NCI-H345 (cell line): ENCODE results near the gene SAP25.
"Not testable (repeated sequence)": the region's sequence is repeated elsewhere in the genome, so short reads cannot be mapped to it uniquely, and the experiment has no call there.

ENCODE experiments used
- DNase-seq: peaks from one replicate; lab custom pipeline; 2025; lab: John Stamatoyannopoulos, UW

Gene SAP25

GRCh38 chr7:100575746-100576383, 2.2 kb upstream of the SAP25 start:
- DNase-seq: no peak

DNA sequence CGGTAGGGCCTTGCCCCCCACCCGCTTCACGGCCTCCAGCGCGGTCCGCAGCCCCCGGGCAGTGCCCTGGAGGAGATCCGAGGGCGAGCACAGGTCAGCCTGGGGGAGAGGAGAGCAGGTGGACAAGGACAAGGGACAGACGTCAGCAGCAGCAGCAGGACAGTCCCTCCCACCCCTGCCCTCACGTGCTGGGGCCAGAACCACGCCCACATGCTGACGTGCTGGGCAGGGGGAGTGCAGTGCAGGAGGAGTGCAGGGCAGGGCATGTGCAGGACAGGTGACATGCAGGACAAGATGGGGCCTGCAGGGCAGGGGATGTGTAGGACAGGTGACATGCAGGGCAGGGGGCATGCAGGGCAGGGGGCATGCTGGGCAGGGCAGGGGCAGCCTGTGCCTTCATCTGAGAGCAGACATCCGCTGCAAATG, 1.5 kb upstream of the SAP25 start:
- DNase-seq: no peak

DNA sequence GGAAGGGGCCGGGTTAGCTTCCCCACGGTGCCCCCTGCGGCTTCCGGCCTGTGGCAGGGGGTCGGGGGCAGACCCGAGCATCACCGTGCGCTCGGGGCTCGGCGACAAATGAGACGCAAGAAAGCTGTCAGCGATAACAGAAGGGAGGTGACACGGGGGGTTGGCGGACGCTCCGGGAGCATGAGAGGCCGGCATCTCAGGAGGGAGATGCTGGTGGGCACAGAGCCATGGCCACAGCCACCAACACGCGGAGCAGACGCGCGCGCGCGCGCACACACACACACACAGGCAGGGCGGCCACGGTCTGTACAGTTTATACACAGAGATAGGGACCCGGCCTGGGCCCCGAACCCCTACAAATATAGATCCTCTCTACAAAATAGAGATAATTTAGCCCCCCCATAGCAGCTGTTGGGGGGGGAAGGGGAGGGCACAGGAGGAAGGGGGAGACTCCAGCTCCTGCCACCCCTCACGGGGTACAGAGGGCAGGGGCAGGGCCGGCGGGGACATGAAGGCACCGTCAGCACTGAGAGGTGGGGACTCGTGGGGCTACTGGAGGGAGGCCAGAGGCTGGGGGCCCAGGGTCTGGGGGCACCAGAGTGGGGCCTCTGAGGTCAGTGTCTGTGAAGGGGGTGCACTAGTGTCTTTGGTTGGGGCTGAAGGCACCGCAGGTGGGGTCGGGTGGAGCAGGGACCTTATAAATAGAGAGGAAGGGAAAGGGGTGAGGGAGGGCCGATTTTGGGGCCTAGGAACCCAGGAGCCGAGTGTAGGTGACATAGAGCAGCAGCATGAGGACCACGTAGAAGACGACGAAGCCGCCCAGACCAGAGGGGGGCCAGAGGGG, 884 bp upstream of the SAP25 start:
- DNase-seq: no peak

GRCh38 chr7:100572949-100573675, 588 bp downstream of the SAP25 start:
- no peak for DNase-seq

- DNase-seq: no peak
Observed at GRCh38 chr7:100572281-100572948, 1.3 kb downstream of the SAP25 start.

DNA sequence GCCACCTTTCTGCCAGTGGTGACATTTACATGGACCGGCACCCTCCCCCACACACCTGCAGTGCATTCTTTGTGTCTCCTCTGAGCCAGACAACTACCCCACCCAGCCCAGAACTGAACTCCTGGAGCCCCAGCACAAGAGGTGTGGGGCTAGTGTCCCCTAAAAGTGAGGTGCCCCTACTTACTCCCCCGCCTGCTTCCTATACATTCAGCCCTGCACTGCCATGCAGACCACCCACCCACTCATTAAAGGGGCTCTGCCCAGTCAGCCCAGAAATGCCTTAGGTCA, 1.9 kb downstream of the SAP25 start:
- no peak for DNase-seq

GRCh38 chr7:100570954-100571828, 2.5 kb downstream of the SAP25 start:
- no peak for DNase-seq

- DNase-seq: peak; percentile 48
Observed at GRCh38 chr7:100568896-100569844, 4.5 kb downstream of the SAP25 start.

DNA sequence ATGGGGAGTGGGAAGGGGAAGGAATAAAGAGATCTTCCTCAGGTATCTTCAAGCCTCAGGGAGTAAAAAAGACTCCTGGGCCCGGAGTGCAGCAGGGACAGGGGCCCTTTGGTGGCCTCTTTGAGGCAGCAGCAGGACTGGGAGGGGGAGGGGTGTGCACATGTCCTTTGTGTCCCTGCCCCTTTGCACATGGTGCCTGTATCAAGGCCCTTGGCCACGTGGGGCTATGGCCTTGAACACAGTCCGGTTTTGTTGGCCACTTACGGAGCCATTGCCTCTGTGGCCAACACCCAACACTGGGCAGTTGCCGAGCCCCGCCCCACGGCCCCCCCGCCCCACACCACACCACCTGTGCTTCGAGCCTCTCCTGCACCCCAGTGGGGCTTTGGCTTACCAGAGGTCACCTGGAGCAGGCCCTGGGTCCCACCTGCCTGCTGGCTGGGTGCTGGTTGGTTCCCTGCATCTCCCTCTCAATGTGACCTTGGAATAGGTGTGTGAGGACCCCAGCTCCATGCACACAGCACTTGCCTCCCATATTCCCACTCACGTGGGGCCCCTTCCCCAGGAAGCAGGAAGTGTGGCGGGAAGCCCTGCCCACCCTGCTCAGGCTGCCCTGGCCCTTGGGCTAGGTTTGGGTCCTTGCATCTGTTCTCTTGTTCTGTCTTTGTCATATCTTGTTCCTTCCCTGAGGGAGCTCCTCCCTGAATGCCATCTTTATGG, 5.4 kb downstream of the SAP25 start:
- DNase-seq: no peak

GRCh38 chr7:100567751-100568175, 5.9 kb downstream of the SAP25 start:
- DNase-seq: no peak

- DNase-seq: no peak
Observed at GRCh38 chr7:100567031-100567730, 6.5 kb downstream of the SAP25 start.

GRCh38 chr7:100566018-100566531, 7.6 kb downstream of the SAP25 start:
- DNase-seq: no peak

GRCh38 chr7:100565133-100565571, 8.5 kb downstream of the SAP25 start:
- no peak for DNase-seq

GRCh38 chr7:100564405-100564804, 9.3 kb downstream of the SAP25 start:
- DNase-seq: not testable (repeated sequence)

DNA sequence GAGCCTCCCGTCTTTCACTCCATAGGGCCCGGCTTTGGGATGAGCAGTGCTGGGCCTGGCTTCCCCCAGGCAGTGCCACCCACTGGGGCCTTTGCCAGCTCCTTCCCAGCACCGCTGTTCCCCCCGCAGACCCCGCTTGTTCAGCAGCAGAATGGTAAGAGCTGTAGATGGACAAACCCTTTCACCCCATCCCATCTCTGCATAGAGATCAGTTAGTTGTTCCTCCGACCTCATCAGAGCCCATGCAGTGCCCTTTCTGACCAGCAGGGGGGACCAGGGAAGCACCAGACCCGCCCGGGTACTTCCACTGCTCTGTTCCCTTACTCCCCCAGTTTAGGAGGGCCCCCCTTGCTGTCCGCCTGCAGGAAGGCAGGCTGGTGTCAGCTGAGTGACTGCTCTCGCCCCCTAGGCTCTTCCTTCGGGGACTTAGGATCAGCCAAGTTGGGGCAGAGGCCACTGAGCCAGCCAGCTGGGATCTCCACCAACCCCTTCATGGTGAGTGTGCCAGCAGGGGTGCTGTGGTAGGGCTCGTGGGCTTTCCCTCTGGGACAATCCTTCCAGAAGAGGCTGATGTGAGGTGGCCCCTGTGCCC, 9.8 kb downstream of the SAP25 start:
- DNase-seq: peak; percentile 57

GRCh38 chr7:100563100-100563564, 10.6 kb downstream of the SAP25 start:
- DNase-seq: no peak

- DNase-seq: no peak
Observed at GRCh38 chr7:100562195-100563099, 11.3 kb downstream of the SAP25 start.
